BLaER1 (cell line): Measurements from ENCODE around the gene S100A1.

Experiments used
- H3K27ac ChIP-seq: shearing (Covaris generic); formaldehyde crosslinking; 2 replicates; pipeline ENCODE4 v1.8.1; 2022
- H3K27me3 ChIP-seq: shearing (Covaris generic); formaldehyde crosslinking; 2 replicates; pipeline ENCODE4 v1.8.1; 2022
- H3K36me3 ChIP-seq: shearing (Covaris generic); formaldehyde crosslinking; 2 replicates; pipeline ENCODE4 v1.8.1; 2022
- H3K4me1 ChIP-seq: shearing (Covaris generic); formaldehyde crosslinking; 2 replicates; pipeline ENCODE4 v1.8.1; 2022
- H3K4me2 ChIP-seq: shearing (Covaris generic); formaldehyde crosslinking; 2 replicates; pipeline ENCODE4 v1.8.1; 2022
- H3K4me3 ChIP-seq: shearing (Covaris generic); formaldehyde crosslinking; 2 replicates; pipeline ENCODE4 v1.8.1; 2022
- H3K9ac ChIP-seq: shearing (Covaris generic); formaldehyde crosslinking; 2 replicates; pipeline ENCODE4 v1.8.1; 2022
- H3K9me3 ChIP-seq: shearing (Covaris generic); formaldehyde crosslinking; 2 replicates; pipeline ENCODE4 v1.8.1; 2022
- H4K20me1 ChIP-seq: shearing (Covaris generic); formaldehyde crosslinking; 2 replicates; pipeline ENCODE4 v1.8.1; 2022
- Cebpa-rat ChIP-seq: shearing (Covaris generic); IDR thresholded peaks from 2 replicates; pipeline ENCODE4 v1.8.1; 2022

Gene S100A1

GRCh38 chr1:153588482-153588881 lies 39.8 kb upstream of the S100A1 start:
- no peaks in the 10 kb centered on the region for H3K36me3 ChIP-seq
- no peak overlapping the region for H3K9ac ChIP-seq
- no peak overlapping the region for H3K27ac ChIP-seq
- no peaks in the 10 kb centered on the region for H4K20me1 ChIP-seq
- H3K9me3 ChIP-seq = no peaks in the 10 kb centered on the region
- no peak overlapping the region for H3K4me2 ChIP-seq
- no peak overlapping the region for H3K4me3 ChIP-seq
- no peaks in the 10 kb centered on the region for H3K27me3 ChIP-seq
- no peak for TF ChIP-seq Cebpa-rat
- peaks cover 18% of the 10 kb centered on the region for H3K4me1 ChIP-seq

DNA sequence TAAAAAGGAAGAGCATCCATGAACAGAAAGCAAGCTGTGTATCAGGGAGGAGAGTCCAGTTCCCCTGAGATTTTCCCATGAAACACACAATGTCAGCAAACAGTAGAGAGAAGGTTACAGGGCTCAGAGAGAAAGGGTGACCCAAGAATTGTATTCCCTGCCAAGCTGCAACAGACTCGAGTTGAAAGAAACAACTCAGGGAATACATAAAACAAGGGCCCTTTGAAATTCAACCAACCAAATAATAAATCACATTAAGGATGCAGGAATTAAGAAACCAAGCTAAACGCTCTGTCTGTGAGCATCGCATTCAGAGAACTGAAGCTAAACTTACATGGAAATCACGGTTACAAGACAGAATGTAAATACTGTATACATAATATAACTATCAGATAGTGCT lies 35.5 kb upstream of the S100A1 start:
- H4K20me1 ChIP-seq = no peaks in the 10 kb centered on the region
- H3K9me3 ChIP-seq = no peaks in the 10 kb centered on the region
- H3K36me3 ChIP-seq = no peaks in the 10 kb centered on the region
- H3K9ac ChIP-seq = no peak overlapping the region
- H3K4me1 ChIP-seq = peaks cover 21% of the 10 kb centered on the region
- H3K27ac ChIP-seq = 0 out of 2 replicates have a peak overlapping the region, but pooled peaks have one; percentile 31
- H3K4me2 ChIP-seq = no peak overlapping the region
- TF ChIP-seq Cebpa-rat = no peak
- no peak overlapping the region for H3K4me3 ChIP-seq
- H3K27me3 ChIP-seq = no peaks in the 10 kb centered on the region

DNA sequence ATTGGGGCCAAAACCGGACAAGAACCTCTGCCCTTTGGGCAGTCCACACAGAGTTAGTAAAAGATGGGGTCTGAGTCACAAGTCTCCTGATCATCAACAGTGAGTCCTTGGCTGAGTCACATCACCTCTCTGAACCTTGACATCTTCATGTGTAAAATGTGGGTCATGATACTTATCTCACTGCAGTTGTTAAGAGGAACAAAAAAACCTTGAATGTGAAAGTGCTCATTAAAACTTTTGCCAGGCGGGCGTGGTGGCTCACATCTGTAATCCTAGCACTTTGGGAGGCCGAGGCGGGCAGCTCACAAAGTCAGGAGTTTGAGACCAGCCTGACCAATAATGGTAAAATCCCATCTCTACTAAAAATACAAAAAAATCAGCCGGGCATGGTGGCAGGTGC lies 31.0 kb upstream of the S100A1 start:
- H4K20me1 ChIP-seq = no peaks in the 10 kb centered on the region
- peak overlapping the region; percentile 95 for H3K4me2 ChIP-seq
- no peaks in the 10 kb centered on the region for H3K9me3 ChIP-seq
- no peak for TF ChIP-seq Cebpa-rat
- H3K27ac ChIP-seq = peak overlapping the region; percentile 96
- H3K9ac ChIP-seq = no peak overlapping the region
- peaks cover 59% of the 10 kb centered on the region for H3K4me1 ChIP-seq
- no peaks in the 10 kb centered on the region for H3K27me3 ChIP-seq
- no peak overlapping the region for H3K4me3 ChIP-seq
- no peaks in the 10 kb centered on the region for H3K36me3 ChIP-seq

DNA sequence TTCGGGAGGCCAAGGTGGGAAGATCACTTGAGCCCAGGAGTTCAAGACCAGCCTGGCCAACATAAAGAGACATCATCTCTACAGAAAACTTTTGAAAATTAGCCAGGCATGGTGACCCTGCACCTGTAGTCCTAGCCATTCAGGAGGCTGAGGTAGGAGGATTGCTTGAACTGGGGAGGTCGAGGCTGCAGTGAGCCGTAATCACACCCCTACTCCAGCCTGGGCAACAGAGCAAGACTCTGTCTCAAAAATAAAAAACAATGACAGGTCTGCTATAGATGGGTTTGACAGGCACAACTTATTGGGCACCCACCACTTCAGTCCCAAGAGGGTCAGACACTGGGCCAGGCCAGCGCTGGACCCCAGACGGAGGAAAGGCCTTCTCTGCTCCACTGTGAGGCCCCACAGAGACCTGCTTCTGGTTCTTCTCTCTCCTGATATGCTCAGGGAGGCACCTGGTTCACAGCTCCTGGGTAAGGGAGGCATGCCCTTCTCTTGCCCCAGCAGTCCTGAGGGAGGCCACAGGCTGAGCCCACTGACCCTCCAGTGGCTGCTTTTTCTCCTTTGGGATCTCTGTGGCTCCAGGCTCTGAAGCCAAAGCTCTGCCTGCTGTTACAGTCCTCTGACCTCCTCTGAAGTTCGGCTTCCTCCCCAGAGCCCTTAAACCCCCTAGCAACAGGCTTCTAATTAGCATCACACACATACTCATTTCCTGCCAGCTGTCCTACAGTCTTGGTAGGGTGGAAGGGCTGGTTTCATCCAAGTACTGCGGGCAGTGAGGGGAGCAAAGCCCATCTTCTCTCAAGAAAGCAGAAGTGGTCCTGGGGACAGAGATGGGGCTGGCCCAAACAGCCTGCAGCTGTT lies 29.7 kb upstream of the S100A1 start:
- Histone ChIP-seq H3K4me3 (peak overlapping the region; percentile 35; the same call in 1 of the 2 replicates), H3K9me3 (no peaks in the 10 kb centered on the region), H3K4me2 (peak overlapping the region; percentile 95), H3K36me3 (no peaks in the 10 kb centered on the region), H3K9ac (peak overlapping the region; percentile 81), H3K27ac (peak overlapping the region; percentile 96), H3K27me3 (no peaks in the 10 kb centered on the region), H4K20me1 (no peaks in the 10 kb centered on the region), H3K4me1 (peaks cover 71% of the 10 kb centered on the region)
- no peak for TF ChIP-seq Cebpa-rat

DNA sequence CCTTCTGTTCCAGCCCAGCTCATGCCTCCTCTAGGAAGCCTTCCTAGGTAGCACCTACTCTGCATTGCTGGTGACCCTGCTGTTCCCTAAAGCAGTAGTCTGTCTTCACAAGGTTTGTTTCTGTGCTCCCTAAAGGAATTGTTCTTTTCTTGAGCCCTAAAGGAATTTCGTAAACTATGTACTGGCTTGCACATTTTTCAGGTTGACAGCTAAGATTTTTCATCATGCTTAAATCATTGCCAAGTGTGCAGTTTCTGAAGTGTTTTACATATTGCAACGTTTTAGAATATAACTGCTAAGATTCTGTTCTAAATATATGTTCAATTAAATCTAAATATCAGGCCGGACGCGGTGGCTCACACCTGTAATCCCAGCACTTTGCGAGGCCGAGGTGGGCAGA lies 28.4 kb upstream of the S100A1 start:
- Histone ChIP-seq H3K4me1 (peaks cover 73% of the 10 kb centered on the region), H3K9me3 (no peaks in the 10 kb centered on the region), H3K9ac (peak overlapping the region; percentile 51; the same call in 1 of the 2 replicates), H3K27me3 (no peaks in the 10 kb centered on the region), H3K36me3 (no peaks in the 10 kb centered on the region), H3K4me2 (peak overlapping the region; percentile 95), H4K20me1 (no peaks in the 10 kb centered on the region), H3K4me3 (no peak overlapping the region), H3K27ac (peak overlapping the region; percentile 92)
- no peak for TF ChIP-seq Cebpa-rat

DNA sequence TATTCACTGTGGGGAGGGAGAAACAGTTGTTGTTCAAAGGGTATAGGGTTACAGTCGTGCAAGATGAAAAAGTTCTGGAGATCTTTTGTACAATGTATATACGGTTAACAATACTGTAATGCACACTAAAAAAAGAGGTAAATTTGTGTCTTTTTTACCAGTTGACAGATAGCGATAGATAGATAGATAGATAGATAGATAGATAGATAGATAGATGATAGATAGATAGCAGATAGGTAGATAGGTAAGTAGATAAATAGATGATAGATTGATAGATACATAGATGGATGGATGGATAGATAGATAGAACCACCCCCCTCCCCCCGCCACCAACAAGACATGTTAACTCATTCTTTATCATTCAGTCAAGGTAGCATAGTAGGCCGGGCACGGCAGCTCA lies 25.5 kb upstream of the S100A1 start:
- peaks cover 66% of the 10 kb centered on the region for H3K4me1 ChIP-seq
- no peak overlapping the region for H3K9ac ChIP-seq
- H3K4me2 ChIP-seq = peak overlapping the region; percentile 95
- H4K20me1 ChIP-seq = no peaks in the 10 kb centered on the region
- no peaks in the 10 kb centered on the region for H3K36me3 ChIP-seq
- H3K9me3 ChIP-seq = no peaks in the 10 kb centered on the region
- TF ChIP-seq Cebpa-rat = no peak
- no peak overlapping the region for H3K27ac ChIP-seq
- no peak overlapping the region for H3K4me3 ChIP-seq
- H3K27me3 ChIP-seq = no peaks in the 10 kb centered on the region

- H3K36me3 ChIP-seq = no peaks in the 10 kb centered on the region
- H3K9me3 ChIP-seq = no peaks in the 10 kb centered on the region
- no peak overlapping the region for H3K9ac ChIP-seq
- no peak overlapping the region for H3K27ac ChIP-seq
- peaks cover 61% of the 10 kb centered on the region for H3K4me1 ChIP-seq
- H3K4me2 ChIP-seq = no peak overlapping the region
- no peaks in the 10 kb centered on the region for H3K27me3 ChIP-seq
- H4K20me1 ChIP-seq = no peaks in the 10 kb centered on the region
- H3K4me3 ChIP-seq = no peak overlapping the region
- no peak for TF ChIP-seq Cebpa-rat
Measured at GRCh38 chr1:153606194-153606593, 22.0 kb upstream of the S100A1 start.

- Histone ChIP-seq H3K4me2 (peak overlapping the region; percentile 57), H3K4me1 (peaks cover 50% of the 10 kb centered on the region), H3K27me3 (no peaks in the 10 kb centered on the region), H3K9ac (no peak overlapping the region), H3K36me3 (no peaks in the 10 kb centered on the region), H3K9me3 (no peaks in the 10 kb centered on the region), H4K20me1 (no peaks in the 10 kb centered on the region), H3K4me3 (no peak overlapping the region), H3K27ac (0 out of 2 replicates have a peak overlapping the region, but pooled peaks have one; percentile 59)
- TF ChIP-seq Cebpa-rat = no peak
Measured at GRCh38 chr1:153607381-153607780, 20.9 kb upstream of the S100A1 start.

- no peaks in the 10 kb centered on the region for H4K20me1 ChIP-seq
- no peaks in the 10 kb centered on the region for H3K27me3 ChIP-seq
- H3K4me1 ChIP-seq = peaks cover 43% of the 10 kb centered on the region
- H3K27ac ChIP-seq = peak overlapping the region; percentile 59
- no peak overlapping the region for H3K4me3 ChIP-seq
- no peaks in the 10 kb centered on the region for H3K36me3 ChIP-seq
- H3K9me3 ChIP-seq = no peaks in the 10 kb centered on the region
- peak overlapping the region; percentile 57 for H3K4me2 ChIP-seq
- TF ChIP-seq Cebpa-rat = no peak
- no peak overlapping the region for H3K9ac ChIP-seq
Measured at GRCh38 chr1:153608089-153608682, 20.0 kb upstream of the S100A1 start.
